Immature natural killer cell (primary cell): ENCODE measurements around the gene CX3CL1. TPM values are rescaled to one million over a fixed set of nuclear protein-coding genes. Genes with fewer than 3 reads are reported as not detected.
"Not testable (repeated sequence)": the region's sequence is repeated elsewhere in the genome, so short reads cannot be mapped to it uniquely, and the experiment has no call there.

Experiments used
- DNase-seq, 3 donors: peaks; one replicate each; pipeline ENCODE4 v3.0.0; 2022; ENCODE audit warnings: mixed read lengths in 1 of 3
- H3K27ac Mint-ChIP-seq, 6 donors: one replicate each; pipeline ENCODE4 v1.8.0; 2020; ENCODE audit warnings: mixed read lengths in 6 of 6, mild to moderate bottlenecking in 5 of 6, inconsistent platforms in 4 of 6, moderate library complexity in 3 of 6
- H3K27me3 Mint-ChIP-seq, 3 donors: one replicate each; pipeline ENCODE4 v1.8.0; 2020 to 2021; ENCODE audit warnings: low read depth in 3 of 3, mild to moderate bottlenecking in 3 of 3, mixed read lengths in 3 of 3, moderate library complexity in 3 of 3, inconsistent platforms in 1 of 3
- H3K36me3 Mint-ChIP-seq, 3 donors: one replicate each; pipeline ENCODE4 v1.8.0; 2020; ENCODE audit warnings: mixed read lengths in 3 of 3, inconsistent platforms in 2 of 3, mild to moderate bottlenecking in 2 of 3
- H3K4me1 Mint-ChIP-seq, 2 donors: one replicate each; pipeline ENCODE4 v1.8.0; 2020; ENCODE audit warnings: inconsistent platforms in 2 of 2, mild to moderate bottlenecking in 2 of 2, mixed read lengths in 2 of 2, moderate library complexity in 1 of 2
- H3K4me3 Mint-ChIP-seq, 5 donors: one replicate each; pipeline ENCODE4 v1.8.0; 2020; ENCODE audit warnings: mild to moderate bottlenecking in 5 of 5, mixed read lengths in 5 of 5, inconsistent platforms in 3 of 5, moderate library complexity in 3 of 5
- H3K9me3 Mint-ChIP-seq, 6 donors: one replicate each; pipeline ENCODE4 v1.8.0; 2020; ENCODE audit warnings: mild to moderate bottlenecking in 6 of 6, mixed read lengths in 6 of 6, inconsistent platforms in 4 of 6, moderate library complexity in 3 of 6
- polyA plus RNA-seq, 3 donors: library from polyadenylated mRNA; unstranded; fragments of 300-500 nt; fragmentation: Illumina TruSeq; gene quantifications; one replicate each; pipeline ENCODE4 v1.2.3, GENCODE V29; 2021

Gene CX3CL1
- polyA plus RNA-seq: not detected

DNA sequence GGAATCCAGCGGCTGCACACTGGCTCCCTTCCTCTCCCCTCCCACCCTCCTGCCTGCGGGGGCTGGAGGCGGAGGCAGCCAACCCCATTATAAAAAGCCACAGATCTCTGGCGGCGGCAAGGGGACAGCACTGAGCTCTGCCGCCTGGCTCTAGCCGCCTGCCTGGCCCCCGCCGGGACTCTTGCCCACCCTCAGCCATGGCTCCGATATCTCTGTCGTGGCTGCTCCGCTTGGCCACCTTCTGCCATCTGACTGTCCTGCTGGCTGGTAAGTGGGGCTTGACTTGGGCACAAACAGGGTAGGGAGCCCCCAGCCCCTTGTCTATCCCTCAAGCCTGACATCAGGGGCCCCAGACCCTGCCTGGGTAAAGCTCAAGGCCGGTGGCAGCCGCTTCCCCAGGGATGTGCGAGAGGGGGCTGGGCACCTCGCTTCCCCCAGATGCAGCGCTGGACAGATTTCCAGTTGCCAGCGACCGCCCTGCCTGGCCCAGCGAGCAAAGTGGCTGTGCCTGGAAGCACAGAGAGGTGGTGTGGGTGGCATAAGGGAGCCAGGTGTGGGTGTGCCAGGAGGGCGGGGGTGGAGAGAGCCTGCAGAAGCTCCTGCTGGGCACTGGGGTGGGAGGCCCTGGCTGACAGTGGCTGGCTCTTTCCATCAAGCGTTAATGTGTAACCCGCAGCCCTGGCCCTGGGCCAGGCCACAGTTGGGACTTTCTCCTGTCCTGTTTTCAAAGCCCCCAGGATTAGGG, at the start of gene CX3CL1:
TSS of gene CX3CL1 (plus strand) at position 119 of the 745 bp plus-strand sequence. CDS start at position 198, 79 bp downstream.
- H3K27me3 Mint-ChIP-seq: peaks cover 0 to 4% (median 2%) of the 10 kb centered on the region in 3 donors
- no peak within 1 kb of the TSS for H3K27ac Mint-ChIP-seq
- H3K4me1 Mint-ChIP-seq: no peaks in the 10 kb centered on the region
- H3K36me3 Mint-ChIP-seq: no peaks in the 10 kb centered on the region
- no peak for DNase-seq
- H3K9me3 Mint-ChIP-seq: no peaks in the 10 kb centered on the region
- no peak within 1 kb of the TSS for H3K4me3 Mint-ChIP-seq

DNA sequence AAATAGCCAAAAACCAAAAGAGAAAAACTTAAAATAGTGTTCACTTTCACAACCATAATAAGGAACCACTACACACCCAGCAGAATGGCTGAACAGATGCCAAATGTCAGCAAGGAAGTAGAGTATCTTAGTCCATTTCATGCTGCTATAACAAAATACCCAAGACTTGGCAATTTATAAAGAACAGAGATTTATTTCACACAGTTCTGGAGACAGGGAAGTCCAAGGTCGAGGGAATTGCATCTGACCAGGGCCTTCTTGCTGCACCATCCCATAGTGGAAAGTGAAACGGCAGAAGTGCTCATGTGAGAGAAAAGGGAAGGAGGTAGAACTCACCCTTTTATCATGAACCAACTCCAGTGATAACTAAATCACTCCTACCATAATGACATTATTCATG, 47.5 kb upstream of the CX3CL1 start:
- Mint-ChIP-seq H3K27ac (no peak overlapping the region), H3K27me3 (peaks cover 0 to under 1% (median 0%) of the 10 kb centered on the region in 3 donors), H3K4me3 (no peak overlapping the region), H3K36me3 (no peaks in the 10 kb centered on the region), H3K9me3 (no peaks in the 10 kb centered on the region), H3K4me1 (no peaks in the 10 kb centered on the region)
- no peak for DNase-seq

DNA sequence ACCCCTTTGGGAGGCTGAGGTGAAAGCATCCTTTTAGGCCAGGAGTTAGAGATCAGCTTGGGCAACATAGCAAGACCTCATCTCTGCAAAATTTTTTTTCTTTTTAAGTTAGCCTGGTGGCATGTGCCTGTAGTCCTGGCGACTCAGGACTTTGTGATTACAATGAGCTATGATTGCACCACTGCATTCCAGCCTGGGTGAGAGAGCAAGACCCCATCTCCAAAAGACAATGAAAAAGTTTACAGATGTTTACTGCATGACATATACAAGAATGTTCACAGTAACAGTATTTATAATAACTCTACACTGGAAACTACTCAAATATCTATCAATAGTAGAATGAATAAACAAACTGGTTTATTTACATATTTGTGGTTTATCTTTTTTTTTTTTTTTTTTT, 46.8 kb upstream of the CX3CL1 start:
- Mint-ChIP-seq H3K36me3 (no peaks in the 10 kb centered on the region), H3K27ac (no peak overlapping the region), H3K4me1 (no peaks in the 10 kb centered on the region), H3K27me3 (peaks cover 0 to 2% (median 0%) of the 10 kb centered on the region in 3 donors), H3K4me3 (no peak overlapping the region), H3K9me3 (no peaks in the 10 kb centered on the region)
- DNase-seq: no peak

DNA sequence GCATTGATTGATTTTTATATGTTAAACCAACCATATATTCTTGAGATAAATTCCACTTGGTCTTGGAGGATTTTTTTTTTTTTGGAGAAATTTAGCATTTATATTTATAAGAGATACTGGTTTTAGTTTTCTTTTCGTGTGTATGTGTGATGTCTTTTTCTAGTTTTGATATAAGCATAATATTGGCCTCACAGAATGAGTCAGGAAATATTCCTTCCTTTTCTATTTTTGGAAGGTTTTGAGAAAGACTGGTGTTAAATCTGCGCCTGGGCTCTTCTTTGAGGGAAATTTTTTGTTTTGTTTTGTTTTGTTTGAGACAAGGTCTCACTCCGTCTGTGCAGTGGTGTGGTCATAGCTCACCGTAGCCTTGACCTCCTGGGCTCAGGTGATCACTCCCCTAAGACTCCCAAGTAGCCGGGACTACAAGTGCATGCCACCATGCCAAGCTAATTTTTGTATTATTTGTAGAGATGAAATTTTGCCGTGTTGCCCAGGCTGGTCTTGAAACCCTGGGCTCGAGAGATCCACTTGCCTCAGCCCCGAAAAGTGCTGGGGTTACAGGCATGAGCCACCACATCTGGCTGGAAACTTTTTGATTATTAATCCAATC, 42.5 kb upstream of the CX3CL1 start:
- Mint-ChIP-seq H3K9me3 (peaks cover 0 to 2% (median 0%) of the 10 kb centered on the region in 6 donors), H3K4me3 (no peak overlapping the region), H3K27me3 (peaks cover 5 to 10% (median 7%) of the 10 kb centered on the region in 3 donors), H3K36me3 (no peaks in the 10 kb centered on the region), H3K27ac (no peak overlapping the region), H3K4me1 (no peaks in the 10 kb centered on the region)
- DNase-seq: no peak

DNA sequence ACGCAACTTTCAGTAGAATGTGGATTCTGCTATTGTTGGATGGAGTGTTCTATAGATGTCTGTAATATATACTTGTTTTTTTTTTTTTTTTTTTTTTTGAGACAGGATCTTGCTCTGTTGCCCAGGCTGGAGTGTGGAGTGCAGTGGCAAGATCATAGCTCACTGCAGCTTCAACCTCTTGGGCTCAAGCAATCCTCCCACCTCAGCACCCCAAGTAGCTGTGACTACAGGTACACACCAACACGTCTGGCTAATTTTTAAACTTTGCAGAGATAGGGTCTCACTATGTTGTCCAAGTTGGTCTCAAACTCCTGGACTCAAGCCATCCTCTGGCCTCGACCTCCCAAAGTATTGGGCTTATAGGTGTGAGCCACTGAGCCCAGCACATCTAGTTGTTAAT, 40.9 kb upstream of the CX3CL1 start:
- no peak overlapping the region for H3K4me3 Mint-ChIP-seq
- no peak for DNase-seq
- peaks cover 5 to 16% (median 7%) of the 10 kb centered on the region in 3 donors for H3K27me3 Mint-ChIP-seq
- H3K27ac Mint-ChIP-seq: no peak overlapping the region
- H3K9me3 Mint-ChIP-seq: peaks cover 0 to 2% (median 0%) of the 10 kb centered on the region in 6 donors
- no peaks in the 10 kb centered on the region for H3K4me1 Mint-ChIP-seq
- no peaks in the 10 kb centered on the region for H3K36me3 Mint-ChIP-seq

DNA sequence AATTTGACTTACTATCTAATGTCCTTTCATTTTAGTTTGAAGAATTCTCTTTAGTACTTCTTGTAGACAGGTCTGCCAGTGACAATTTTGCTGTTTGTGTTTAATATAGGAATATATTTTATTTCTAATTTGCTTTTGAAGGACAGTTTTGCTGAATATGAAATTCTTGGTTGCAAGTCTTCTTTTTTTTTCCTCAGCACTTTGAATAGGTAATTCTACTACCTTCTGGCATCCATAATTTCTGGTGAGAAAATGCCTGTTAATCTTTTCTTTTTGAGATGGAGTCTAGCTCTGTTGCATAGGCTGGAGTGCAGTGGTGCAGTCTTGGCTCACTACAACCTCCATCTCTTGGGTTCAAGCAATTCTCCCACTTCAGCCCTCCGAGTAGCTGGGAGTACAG, 38.9 kb upstream of the CX3CL1 start:
- H3K27ac Mint-ChIP-seq: no peak overlapping the region
- no peak overlapping the region for H3K4me3 Mint-ChIP-seq
- no peaks in the 10 kb centered on the region for H3K4me1 Mint-ChIP-seq
- H3K9me3 Mint-ChIP-seq: peaks cover 0 to 2% (median 0%) of the 10 kb centered on the region in 6 donors
- H3K36me3 Mint-ChIP-seq: no peaks in the 10 kb centered on the region
- DNase-seq: no peak
- peaks cover 5 to 19% (median 7%) of the 10 kb centered on the region in 3 donors for H3K27me3 Mint-ChIP-seq

DNA sequence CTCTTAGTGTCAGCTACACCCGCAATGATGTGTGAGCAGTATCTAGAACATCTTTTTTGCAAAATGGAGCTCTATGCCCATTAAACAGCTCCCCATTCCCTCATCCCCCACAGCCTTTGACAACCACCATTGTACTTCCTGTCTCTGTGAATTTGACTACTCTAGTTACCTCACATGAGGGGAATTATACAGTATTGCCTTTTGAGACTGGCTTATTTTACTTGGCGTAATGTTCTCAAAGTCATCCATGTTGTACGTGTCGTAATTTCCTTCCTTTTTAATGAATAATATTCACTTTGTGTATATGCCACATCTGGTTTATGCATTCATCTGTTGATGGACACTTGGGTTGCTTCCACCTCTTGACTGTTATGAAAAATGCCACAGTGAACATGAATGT, 36.9 kb upstream of the CX3CL1 start:
- DNase-seq: no peak
- Mint-ChIP-seq H3K36me3 (no peaks in the 10 kb centered on the region), H3K27ac (no peak overlapping the region), H3K4me3 (no peak overlapping the region), H3K27me3 (peaks cover 5 to 26% (median 7%) of the 10 kb centered on the region in 3 donors), H3K9me3 (peaks cover 0 to 2% (median 0%) of the 10 kb centered on the region in 6 donors), H3K4me1 (no peaks in the 10 kb centered on the region)

DNA sequence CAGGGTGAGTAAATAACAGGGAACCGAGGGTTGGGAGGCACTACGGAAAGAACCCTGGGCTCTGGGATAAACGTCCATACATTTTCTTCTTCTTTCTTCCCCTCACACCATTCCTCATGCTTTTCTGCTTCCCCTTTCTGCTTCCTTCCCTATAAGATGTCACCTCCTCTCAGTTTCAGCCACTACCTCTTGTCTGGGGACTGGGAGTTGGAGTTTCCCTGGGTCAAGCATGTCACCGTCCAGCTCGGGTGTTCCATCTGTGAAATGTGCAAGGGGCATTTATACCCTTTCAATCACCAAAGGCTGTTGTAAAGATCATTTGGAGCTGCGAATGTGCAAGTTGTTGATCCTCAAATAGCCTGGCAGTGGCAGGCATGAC, 31.2 kb upstream of the CX3CL1 start:
- H3K27me3 Mint-ChIP-seq: peaks cover 3 to 27% (median 7%) of the 10 kb centered on the region in 3 donors
- peaks cover 0 to 2% of the 10 kb centered on the region in 2 donors for H3K4me1 Mint-ChIP-seq
- H3K27ac Mint-ChIP-seq: no peak overlapping the region
- H3K4me3 Mint-ChIP-seq: no peak overlapping the region
- no peaks in the 10 kb centered on the region for H3K9me3 Mint-ChIP-seq
- H3K36me3 Mint-ChIP-seq: no peaks in the 10 kb centered on the region
- no peak for DNase-seq

DNA sequence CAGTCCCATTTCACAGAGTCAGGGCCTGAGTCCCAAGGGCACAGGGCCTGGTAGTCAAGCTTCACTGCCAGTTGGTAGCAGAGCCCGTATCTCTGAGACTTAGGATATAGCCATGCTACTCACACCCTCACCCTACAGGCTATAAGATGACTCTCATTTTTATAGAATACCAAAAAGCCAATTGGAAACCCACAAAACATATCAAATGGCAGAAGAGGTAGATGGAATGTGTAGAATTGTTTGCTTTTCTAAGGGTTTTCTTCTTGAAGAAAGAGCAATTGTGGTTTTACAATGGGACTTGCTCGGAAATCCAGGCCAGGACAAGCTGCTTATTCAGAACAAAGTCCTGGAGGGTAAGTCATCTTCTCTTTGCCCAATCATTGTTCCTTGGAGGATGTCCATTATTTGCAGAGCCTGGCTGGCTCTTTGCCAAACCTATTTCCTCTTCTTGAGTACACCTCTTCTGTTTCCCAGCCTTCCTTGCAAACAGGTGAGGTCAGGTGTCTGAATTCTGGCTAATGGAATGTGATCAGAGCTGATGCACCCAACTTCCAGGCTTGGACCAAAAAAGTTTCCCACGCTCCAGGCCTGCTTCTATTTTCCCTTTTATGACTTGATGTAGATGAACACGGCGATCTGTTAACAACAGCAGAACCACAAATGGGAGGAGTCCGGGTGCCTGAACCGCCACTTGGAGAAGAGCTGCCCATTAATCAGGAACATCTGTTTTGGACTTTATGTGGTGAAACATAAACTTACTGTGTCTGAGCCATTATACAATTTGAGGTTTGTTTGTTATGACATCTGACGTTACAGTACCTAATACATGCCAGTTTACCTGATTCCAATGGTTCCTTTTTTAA, 30.6 kb upstream of the CX3CL1 start:
- peaks cover 0 to 2% of the 10 kb centered on the region in 2 donors for H3K4me1 Mint-ChIP-seq
- no peak overlapping the region for H3K27ac Mint-ChIP-seq
- no peaks in the 10 kb centered on the region for H3K36me3 Mint-ChIP-seq
- no peaks in the 10 kb centered on the region for H3K9me3 Mint-ChIP-seq
- no peak overlapping the region for H3K4me3 Mint-ChIP-seq
- peaks cover 3 to 27% (median 10%) of the 10 kb centered on the region in 3 donors for H3K27me3 Mint-ChIP-seq
- DNase-seq: no peak

DNA sequence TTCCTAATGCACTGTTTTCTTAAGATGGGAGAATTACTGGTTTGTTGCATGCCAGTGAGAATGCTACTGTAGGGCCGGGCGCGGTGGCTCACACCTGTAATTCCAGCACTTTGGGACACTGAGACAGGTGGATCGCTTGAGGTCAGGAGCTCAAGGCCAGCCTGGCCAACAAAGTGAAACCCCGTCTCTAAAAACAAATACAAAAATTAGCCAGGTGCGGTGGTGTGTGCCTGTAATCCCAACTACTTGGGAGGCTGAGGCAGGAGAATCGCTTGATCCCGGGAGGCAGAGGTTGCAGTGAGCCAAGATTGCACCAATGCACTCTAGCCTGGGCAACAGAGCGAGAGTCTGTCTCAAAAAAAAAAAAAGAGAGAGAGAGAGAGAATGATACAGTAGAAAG, 29.7 kb upstream of the CX3CL1 start:
- not testable (repeated sequence) for H3K9me3 Mint-ChIP-seq, H3K36me3 Mint-ChIP-seq, H3K27ac Mint-ChIP-seq, H3K4me3 Mint-ChIP-seq, DNase-seq, H3K4me1 Mint-ChIP-seq
- peaks cover 9 to 34% (median 10%) of the 10 kb centered on the region in 3 donors for H3K27me3 Mint-ChIP-seq

DNA sequence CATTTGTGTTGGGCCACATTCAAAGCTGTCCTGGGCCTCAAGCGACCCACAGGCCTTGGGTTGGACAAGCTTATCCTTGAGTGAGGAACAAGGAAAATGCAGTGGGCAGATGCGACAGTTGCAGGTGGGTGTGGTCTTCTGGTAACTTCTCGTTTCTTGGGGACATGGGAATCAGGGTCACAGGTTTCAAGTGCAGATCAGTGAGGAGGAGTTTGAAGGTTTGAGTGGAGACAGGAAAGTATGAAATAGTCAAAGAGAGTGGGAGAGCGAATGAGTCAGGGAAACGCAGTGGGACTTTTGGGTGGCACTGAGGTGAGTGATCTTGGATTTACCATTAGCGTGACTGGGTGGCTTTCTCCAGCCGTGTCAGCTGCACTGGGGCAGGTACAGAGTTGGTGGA, 29.1 kb upstream of the CX3CL1 start:
- Mint-ChIP-seq H3K4me1 (peaks cover 0 to 2% of the 10 kb centered on the region in 2 donors), H3K36me3 (no peaks in the 10 kb centered on the region), H3K27me3 (peaks cover 9 to 33% (median 10%) of the 10 kb centered on the region in 3 donors)

DNA sequence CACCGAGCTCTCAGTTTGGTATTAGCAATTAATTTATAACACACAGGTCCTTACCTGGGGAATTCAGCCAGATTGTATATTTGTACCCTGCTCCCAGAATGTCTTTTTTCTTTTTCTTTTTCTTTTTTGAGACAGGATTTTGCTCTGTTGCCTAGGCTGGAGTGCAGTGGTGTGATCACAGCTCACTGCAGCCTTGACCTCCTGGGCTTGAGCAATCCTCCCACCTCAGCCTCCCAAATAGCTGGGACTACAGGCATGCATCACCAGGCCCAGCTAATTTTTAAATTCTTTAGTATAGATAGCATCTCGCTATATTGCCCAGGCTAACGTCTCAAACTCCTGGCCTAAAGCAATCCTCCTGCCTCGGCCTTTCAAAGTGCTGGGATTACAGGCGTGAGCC, 28.2 kb upstream of the CX3CL1 start:
- H3K27me3 Mint-ChIP-seq: peaks cover 9 to 24% (median 10%) of the 10 kb centered on the region in 3 donors
- H3K4me3 Mint-ChIP-seq, DNase-seq, H3K27ac Mint-ChIP-seq, H3K9me3 Mint-ChIP-seq, H3K4me1 Mint-ChIP-seq, H3K36me3 Mint-ChIP-seq: not testable (repeated sequence)

More for the DNA sequence above, 29.1 kb upstream of the CX3CL1 start:
- Mint-ChIP-seq H3K27ac (no peak overlapping the region), H3K9me3 (no peaks in the 10 kb centered on the region), H3K4me3 (no peak overlapping the region)
- no peak for DNase-seq

DNA sequence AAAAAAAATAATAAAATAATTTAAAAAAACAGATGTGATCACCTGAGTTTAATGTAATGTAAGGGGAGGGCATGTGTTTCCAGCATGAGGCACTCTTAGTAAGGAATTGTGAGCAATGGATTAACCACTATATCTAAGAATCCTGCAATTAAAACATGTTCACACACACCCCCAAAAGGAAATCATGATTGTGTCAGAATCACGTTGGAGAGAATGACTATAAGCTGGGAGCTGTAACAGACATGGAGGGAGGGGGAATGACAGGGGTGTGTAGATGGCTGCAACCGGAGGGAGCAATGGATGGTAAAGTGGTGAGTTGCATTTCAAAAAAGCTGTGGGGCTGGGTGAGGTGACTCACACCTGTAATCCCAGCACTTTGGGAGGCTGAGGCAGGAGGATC, 27.3 kb upstream of the CX3CL1 start:
- Mint-ChIP-seq H3K4me1 (peaks cover 0 to 2% of the 10 kb centered on the region in 2 donors), H3K36me3 (no peaks in the 10 kb centered on the region), H3K27me3 (peaks cover 9 to 27% (median 13%) of the 10 kb centered on the region in 3 donors), H3K27ac (no peak overlapping the region), H3K4me3 (no peak overlapping the region), H3K9me3 (peaks cover 0 to 2% (median 0%) of the 10 kb centered on the region in 6 donors)
- DNase-seq: no peak
